IMR-90 (cell line): ENCODE results near the gene KLHL40. TPM values are rescaled to one million over a fixed set of nuclear protein-coding genes. Genes with fewer than 3 reads are reported as not detected.

Experiments
- ATAC-seq: fragments of 200-7000 bp; cut with Tn5 transposase; 2 replicates; pipeline ENCODE4 v1.9.1; 2020; ENCODE audit warnings: low read depth, mild to moderate bottlenecking, moderate library complexity
- BruUV-seq: library from RNA; stranded (reverse); fragments of 400-500 nt; replicated peaks from 2 replicates; lab custom pipeline; 2021; lab: Mats Ljungman, UMichigan
- CTCF ChIA-PET: fragments of 300-600 bp; formaldehyde crosslinking; extraction: SDS; loops from one replicate; lab custom pipeline; 2021; ENCODE audit warnings: antibody characterized with exemption; lab: Yijun Ruan, JAX
- POLR2A ChIA-PET: fragments of 300-600 bp; sonication (Branson Sonifier 250); formaldehyde crosslinking; loops from one replicate; lab custom pipeline; 2022; ENCODE audit warnings: antibody characterized with exemption; ENCODE audit not compliant: unreplicated experiment; lab: Charles Lee
- DNase-seq: peaks from one replicate; pipeline ENCODE4 v3.0.0; 2013
- H2AFZ ChIP-seq: replicated peaks from 2 replicates; pipeline ENCODE3; 2013; ENCODE audit warnings: low read length, mild to moderate bottlenecking; ENCODE audit not compliant: poor library complexity
- H2AK5ac ChIP-seq: 2 replicates; pipeline ENCODE4 v1.6.1; 2013; ENCODE audit warnings: low read depth, low read length, inconsistent platforms
- H2AK9ac ChIP-seq: replicated peaks from 2 replicates; pipeline ENCODE3; 2013; ENCODE audit warnings: mild to moderate bottlenecking, low read depth, low read length, moderate library complexity; ENCODE audit not compliant: poor library complexity
- H2BK120ac ChIP-seq: 2 replicates; pipeline ENCODE4 v1.6.1; 2013; ENCODE audit warnings: low read depth, low read length, inconsistent platforms
- H2BK15ac ChIP-seq: 3 replicates; pipeline ENCODE4 v1.6.1; 2013; ENCODE audit warnings: low read depth, low read length, inconsistent platforms
- H2BK20ac ChIP-seq: 2 replicates; pipeline ENCODE4 v1.6.1; 2013; ENCODE audit warnings: low read depth, mild to moderate bottlenecking, inconsistent platforms, low read length, moderate library complexity
- H2BK5ac ChIP-seq: 2 replicates; pipeline ENCODE4 v1.6.1; 2013; ENCODE audit warnings: mild to moderate bottlenecking, low read depth, low read length, inconsistent platforms; ENCODE audit not compliant: poor library complexity, severe bottlenecking
- H3K14ac ChIP-seq: replicated peaks from 2 replicates; pipeline ENCODE4 v1.6.1; 2013; ENCODE audit warnings: low read depth, low read length, inconsistent platforms
- H3K18ac ChIP-seq: 2 replicates; pipeline ENCODE4 v1.6.1; 2013; ENCODE audit warnings: low read depth, low read length, control low read depth
- H3K23ac ChIP-seq: 2 replicates; pipeline ENCODE4 v1.6.1; 2013; ENCODE audit warnings: low read depth, low read length, inconsistent platforms
- H3K27ac ChIP-seq: 2 replicates; pipeline ENCODE4 v1.5.1; 2013; ENCODE audit warnings: mild to moderate bottlenecking, control low read depth, low read length; ENCODE audit not compliant: insufficient read depth
- H3K27me3 ChIP-seq: 2 replicates; pipeline ENCODE4 v1.6.1; 2013; ENCODE audit warnings: low read length; ENCODE audit not compliant: control insufficient read depth, insufficient read depth
- H3K36me3 ChIP-seq: 2 replicates; pipeline ENCODE4 v1.6.1; 2013; ENCODE audit warnings: low read length, mixed read lengths; ENCODE audit not compliant: control insufficient read depth, insufficient read depth
- H3K4ac ChIP-seq: 2 replicates; pipeline ENCODE4 v1.6.1; 2013; ENCODE audit warnings: low read depth, low read length, inconsistent platforms
- H3K4me1 ChIP-seq: 2 replicates; pipeline ENCODE4 v1.6.1; 2013; ENCODE audit warnings: low read length, mixed read lengths; ENCODE audit not compliant: control insufficient read depth, insufficient read depth
- H3K4me2 ChIP-seq: 2 replicates; pipeline ENCODE4 v1.6.1; 2013; ENCODE audit warnings: low read depth, mild to moderate bottlenecking, control low read depth, low read length, moderate library complexity
- H3K4me3 ChIP-seq: 2 replicates; pipeline ENCODE4 v1.5.1; 2013; ENCODE audit warnings: low read depth, mild to moderate bottlenecking, control low read depth, low read length, moderate library complexity; ENCODE audit not compliant: insufficient read depth
- H3K56ac ChIP-seq: 2 replicates; pipeline ENCODE4 v1.6.1; 2013; ENCODE audit warnings: low read length, inconsistent platforms; ENCODE audit not compliant: insufficient read depth; ENCODE audit errors: extremely low read depth
- H3K79me1 ChIP-seq, 2 experiments: 2 replicates each; pipeline ENCODE4 v1.6.1; 2013; ENCODE audit warnings: low read length in 2 of 2, inconsistent platforms in 1 of 2, low read depth in 1 of 2
- H3K9ac ChIP-seq: 2 replicates; pipeline ENCODE4 v1.6.1; 2013; ENCODE audit warnings: low read depth, low read length, control low read depth
- H3K9me1 ChIP-seq: 2 replicates; pipeline ENCODE4 v1.6.1; 2013; ENCODE audit warnings: low read length, inconsistent platforms; ENCODE audit not compliant: insufficient read depth
- H3K9me3 ChIP-seq: 2 replicates; pipeline ENCODE4 v1.6.1; 2013; ENCODE audit warnings: low read length; ENCODE audit not compliant: control insufficient read depth, insufficient read depth
- H4K20me1 ChIP-seq: 2 replicates; pipeline ENCODE4 v1.6.1; 2013; ENCODE audit warnings: low read length, inconsistent platforms; ENCODE audit not compliant: insufficient read depth
- H4K5ac ChIP-seq: 2 replicates; pipeline ENCODE4 v1.6.1; 2013; ENCODE audit warnings: mild to moderate bottlenecking, low read depth, low read length, control low read depth
- H4K8ac ChIP-seq, 2 experiments: 2 replicates each; pipeline ENCODE4 v1.6.1; 2013; ENCODE audit warnings: low read depth in 2 of 2, low read length in 2 of 2, control low read depth in 1 of 2, inconsistent platforms in 1 of 2
- H4K91ac ChIP-seq: 2 replicates; pipeline ENCODE4 v1.6.1; 2013; ENCODE audit warnings: low read depth, low read length, inconsistent platforms; ENCODE audit not compliant: insufficient read depth
- CHD1 ChIP-seq: IDR thresholded peaks from 2 replicates; pipeline ENCODE4 v1.6.1; 2012; ENCODE audit warnings: low read depth, low read length, improper control_type of control experiment
- FOS ChIP-seq: fragments of 150-350 bp; IDR thresholded peaks from 2 replicates; pipeline ENCODE4 v1.6.1; 2016; ENCODE audit warnings: low read depth, low read length
- NFE2L2 ChIP-seq: fragments of 150-350 bp; IDR thresholded peaks from 2 replicates; pipeline ENCODE4 v1.6.1; 2016; ENCODE audit warnings: low read depth, mild to moderate bottlenecking, low read length
- POLR2A ChIP-seq: IDR thresholded peaks from 2 replicates; pipeline ENCODE4 v1.6.1; 2012; ENCODE audit warnings: mild to moderate bottlenecking, low read depth, low read length
- RFX5 ChIP-seq: IDR thresholded peaks from 2 replicates; pipeline ENCODE4 v1.8.0; 2012; ENCODE audit warnings: low read depth, mild to moderate bottlenecking, low read length, moderate library complexity
- WGBS, 2 experiments: methylation state at CpG; one replicate each; pipeline versions ENCODE4 v1.1.5 to v1.1.7; 2013; ENCODE audit warnings: missing lambda C conversion rate in 2 of 2; ENCODE audit not compliant: insufficient read length in 1 of 2; ENCODE audit errors: extremely low coverage in 2 of 2; 5-methylcytosine and 5-hydroxymethylcytosine counted together
- dilution Hi-C: fragments of 300-500 bp; cut with HindIII; formaldehyde crosslinking; loops from one replicate; pipeline ENCODE4 v1.14.3; 2018; ENCODE audit warnings: low sequenced_read_pairs; ENCODE audit not compliant: unreplicated experiment
- in situ Hi-C: fragments of 300-500 bp; cut with MboI; formaldehyde crosslinking; loops from 3 replicates; pipeline ENCODE4 v1.14.3; 2019; ENCODE audit warnings: low sequenced_read_pairs, inconsistent platforms, mixed read lengths
- intact Hi-C: fragments of 100-400 bp; cut with micrococcal nuclease; formaldehyde crosslinking; loops from 2 replicates; pipeline ENCODE4 v1.10.0; 2022
- polyA plus RNA-seq, 3 experiments: library from polyadenylated mRNA; depleted of rRNA; stranded (reverse); fragments of >200 nt; gene quantifications; 2 replicates each; pipeline ENCODE4 v1.2.3, GENCODE V29; 2012; ENCODE audit warnings: low replicate concordance in 1 of 3
- total RNA-seq: library from RNA; depleted of rRNA; stranded (reverse); fragments of >200 nt; gene quantifications from 2 replicates; pipeline ENCODE4 v1.2.3, GENCODE V29; 2012

The KLHL40 gene
- total and polyA plus RNA-seq, 2 of the 4 experiments (the other 2 are of a cell fraction), result not detected

DNA sequence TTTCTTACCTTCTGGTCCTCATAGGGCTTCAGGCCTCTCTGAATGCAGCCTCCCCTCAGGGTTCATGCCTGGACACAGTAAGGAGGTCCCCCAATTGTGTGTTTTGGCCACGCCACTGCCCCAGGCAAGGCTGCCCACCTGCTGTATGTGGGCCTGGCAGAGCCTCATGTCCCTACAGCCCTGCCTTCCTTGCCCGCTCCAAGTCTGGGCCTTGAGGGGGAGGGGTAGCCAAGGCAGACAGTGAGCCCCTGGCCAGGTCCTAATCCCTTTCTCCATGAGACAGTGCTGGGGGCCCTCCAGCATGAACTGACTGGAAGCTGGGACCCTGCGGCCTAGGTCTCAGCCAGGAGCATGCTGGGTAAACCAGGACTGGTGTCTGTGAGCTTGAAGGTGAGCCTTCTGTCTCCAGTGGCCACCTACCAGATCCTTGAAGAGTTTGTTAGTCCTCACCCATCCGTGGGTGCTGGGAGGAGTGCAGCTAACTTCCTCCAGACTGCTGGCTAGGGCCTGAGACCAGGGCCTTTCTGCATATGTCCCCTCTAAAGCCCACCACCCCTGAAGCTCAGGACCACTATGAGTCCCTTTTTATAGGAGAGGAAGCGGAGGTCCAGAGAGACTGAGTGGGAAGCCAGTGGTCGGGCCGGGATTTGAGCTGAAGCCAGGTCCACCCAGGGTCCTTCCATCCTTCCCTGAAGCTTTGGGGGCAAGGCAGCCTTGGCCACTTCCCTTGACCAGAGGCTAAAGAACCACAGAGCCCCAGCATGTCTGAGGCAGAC is 23.1 kb upstream of the KLHL40 start:
- H3K56ac ChIP-seq, result no peak overlapping the region
- ChIA-PET CTCF (no interaction called here), POLR2A (no interaction called here)
- no peak overlapping the region for H3K4me2 ChIP-seq
- dilution Hi-C loops (no loop called here), in situ Hi-C loops (no loop called here), intact Hi-C loops (no loop called here)
- H3K4me3 ChIP-seq, result no peak overlapping the region
- H2BK15ac ChIP-seq, result no peak overlapping the region
- no peak overlapping the region for H3K4ac ChIP-seq
- ATAC-seq, result no peak
- H3K14ac ChIP-seq, result no peak overlapping the region
- H4K5ac ChIP-seq, result no peak overlapping the region
- H3K9me1 ChIP-seq, result peaks cover 12% of the 10 kb centered on the region
- TF ChIP-seq NFE2L2 (no peak), CHD1 (no peak), RFX5 (no peak), POLR2A (no peak), FOS (no peak)
- H3K4me1 ChIP-seq, result peaks cover 6% of the 10 kb centered on the region; the same call in 1 of the 2 replicates
- H2AFZ ChIP-seq, result no peak overlapping the region
- no peak overlapping the region for H2BK20ac ChIP-seq
- BruUV-seq, result no TSS peak
- H3K36me3 ChIP-seq, result peaks cover 21% of the 10 kb centered on the region; the same call in 1 of the 2 replicates
- no peak overlapping the region for H2AK5ac ChIP-seq
- no peaks in the 10 kb centered on the region for H3K9me3 ChIP-seq
- WGBS, 2 experiments, result 80% methylated on average over 2 of the region's 7 CpGs; no CpG with 5 or more reads in 1 of the 2 experiments
- no peaks in the 10 kb centered on the region for H3K27me3 ChIP-seq
- no peak overlapping the region for H3K23ac ChIP-seq
- no peak overlapping the region for H3K9ac ChIP-seq
- H3K27ac ChIP-seq, result no peak overlapping the region
- no peak for DNase-seq
- H3K79me1 ChIP-seq, result peaks cover 0 to 22% of the 10 kb centered on the region in 2 experiments; a peak in 2 of 4 replicates
- no peak overlapping the region for H4K91ac ChIP-seq
- H4K20me1 ChIP-seq, result peaks cover 20% of the 10 kb centered on the region
- H2AK9ac ChIP-seq, result no peak overlapping the region
- no peak overlapping the region for H4K8ac ChIP-seq
- H2BK5ac ChIP-seq, result no peak overlapping the region
- H2BK120ac ChIP-seq, result no peak overlapping the region
- no peak overlapping the region for H3K18ac ChIP-seq
